Myocyte (in vitro differentiated cells): ENCODE data around the gene NPRL2. TPM values are rescaled to one million over a fixed set of nuclear protein-coding genes. Genes with fewer than 3 reads are reported as not detected.

Source experiments
- DNase-seq: peaks from one replicate; pipeline ENCODE4 v3.0.0-alpha.2; 2012; ENCODE audit warnings: low read depth
- polyA plus RNA-seq: library from polyadenylated mRNA; unstranded; fragments of >200 nt; gene quantifications from one replicate; pipeline ENCODE4 v1.2.1, GENCODE V29; 2012; ENCODE audit warnings: missing spikeins
- total RNA-seq: library from RNA; depleted of rRNA; stranded (reverse); fragments of >200 nt; gene quantifications from 2 replicates; pipeline ENCODE4 v1.2.3, GENCODE V29; 2014

The NPRL2 gene
- 24.6 and 27.6 TPM in 2 replicates for total RNA-seq
- 30.5 TPM for polyA plus RNA-seq

DNA sequence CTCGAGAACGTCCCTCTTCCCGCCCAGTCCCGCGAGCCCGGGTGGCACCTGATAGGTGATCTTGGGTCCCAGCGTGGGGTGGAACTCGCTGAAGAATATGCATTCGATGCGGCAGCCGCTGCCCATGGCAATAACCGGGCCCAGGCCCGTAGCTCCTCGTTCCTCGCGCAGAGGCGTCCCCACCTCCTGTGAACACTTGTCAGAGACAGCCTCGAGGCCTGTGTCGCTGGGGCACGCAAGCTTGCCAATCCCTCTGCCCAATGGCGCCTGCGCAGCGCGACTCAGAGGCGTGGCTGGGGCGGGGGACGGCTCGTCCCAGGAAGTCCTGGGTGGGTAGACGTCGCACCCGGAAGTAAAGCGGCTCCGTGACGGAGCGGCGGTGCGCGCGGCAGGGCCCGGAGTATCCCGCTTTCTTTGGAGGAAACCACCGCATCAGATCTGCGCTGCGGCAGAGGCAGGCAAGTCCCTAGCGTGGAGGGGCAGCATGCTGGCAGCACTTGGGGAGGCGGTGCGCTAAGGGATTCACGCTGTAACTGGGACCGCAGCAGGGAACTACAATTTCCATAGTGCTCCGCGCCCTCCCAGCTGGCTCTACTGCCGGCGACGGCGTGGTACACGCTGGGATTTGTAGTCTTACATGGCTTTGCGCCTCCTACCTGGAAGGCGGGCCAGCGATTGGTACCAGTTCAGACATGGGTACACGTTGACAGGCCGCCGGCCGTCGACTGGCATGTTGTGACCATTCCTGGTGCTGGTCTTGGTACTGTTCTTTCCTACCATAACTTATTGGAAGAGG, at the start of gene NPRL2, which contains the start of gene CYB561D2:
Gene NPRL2, minus strand, starts transcription at position 249 of the 796 bp plus-strand sequence. Its CDS starts 123 bp downstream, at position 126.
Gene CYB561D2, plus strand, starts transcription at position 336 of the 796 bp plus-strand sequence. CDS start 572 bp downstream, outside the sequence.
- DNase-seq: peak; percentile 97

DNA sequence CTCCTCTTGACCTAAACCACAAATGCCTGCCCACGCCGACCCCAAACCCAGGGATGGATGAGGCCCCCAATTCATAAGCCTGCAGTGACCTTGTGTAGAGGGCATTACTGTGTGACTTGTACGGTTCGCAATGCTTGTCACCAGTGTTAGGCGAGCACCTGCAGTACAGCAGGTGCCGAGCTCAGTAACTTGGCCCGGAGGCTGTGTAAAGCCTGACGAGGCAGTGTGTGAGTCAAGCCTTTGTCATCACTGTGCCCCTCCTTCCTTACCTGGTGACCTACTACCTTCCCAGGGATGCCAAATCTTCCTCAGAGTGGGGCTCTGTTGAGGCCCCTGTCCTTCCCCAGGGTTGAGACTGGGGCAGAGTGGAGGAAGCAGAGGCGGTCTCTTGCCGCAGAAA, 45.9 kb upstream of the NPRL2 start:
- DNase-seq: no peak

DNA sequence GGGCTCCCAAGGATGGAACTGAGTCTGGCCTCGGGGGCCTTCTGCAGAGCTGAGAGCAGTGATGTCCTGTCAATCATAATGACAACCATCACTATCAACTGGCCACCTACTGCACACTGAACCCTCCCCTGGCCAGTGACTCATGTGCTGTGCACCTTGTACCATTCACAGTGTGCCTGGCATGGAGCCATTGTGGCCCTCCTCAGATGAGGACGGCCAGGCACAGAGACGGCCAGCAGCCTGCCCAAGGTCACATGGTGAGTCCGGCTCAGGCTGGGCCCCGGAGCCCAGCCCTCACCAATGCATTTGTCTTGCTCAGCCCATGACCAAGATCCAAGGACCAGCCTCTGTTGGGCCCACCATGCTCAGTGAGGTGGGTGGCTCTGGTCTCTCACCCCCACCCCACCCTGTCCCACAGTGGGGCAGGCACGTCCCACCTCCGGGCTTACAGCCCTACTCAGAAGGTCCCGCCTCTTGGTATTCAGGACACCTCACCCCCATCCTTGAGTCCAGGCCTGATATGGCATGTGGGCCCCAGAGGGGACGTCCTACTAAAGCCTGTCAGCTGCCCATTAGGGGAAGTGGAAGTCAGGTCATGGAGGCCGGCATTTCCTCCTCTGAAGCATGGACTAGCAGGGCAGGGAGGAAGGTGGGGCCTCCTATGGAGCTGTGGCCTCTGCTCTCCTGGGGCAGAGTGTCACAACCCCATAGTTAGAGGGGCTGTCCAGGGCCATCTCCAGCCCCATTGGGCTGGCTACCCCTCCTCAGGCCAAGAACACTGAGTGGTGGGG, 44.7 kb upstream of the NPRL2 start:
- DNase-seq: no peak

DNA sequence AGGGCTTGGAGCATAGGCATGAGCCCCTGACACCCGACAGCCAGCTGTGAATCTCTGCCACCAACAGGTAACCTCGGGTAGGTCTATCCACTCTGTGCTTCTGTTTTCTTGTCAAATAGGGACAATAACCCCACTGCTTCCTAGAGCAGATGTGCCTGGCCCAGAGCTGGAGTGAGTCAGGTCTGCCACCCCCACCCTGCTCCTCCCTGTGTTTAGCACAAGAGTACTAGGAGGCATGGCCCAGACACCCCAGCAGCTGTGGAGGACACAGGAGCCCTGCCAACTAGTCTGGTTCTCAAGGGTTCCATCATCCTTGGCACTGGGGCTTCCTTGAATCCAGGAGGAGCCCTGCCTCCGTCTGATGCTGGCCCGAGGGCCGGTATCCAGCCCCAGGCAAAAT, 42.5 kb upstream of the NPRL2 start:
- no peak for DNase-seq

DNA sequence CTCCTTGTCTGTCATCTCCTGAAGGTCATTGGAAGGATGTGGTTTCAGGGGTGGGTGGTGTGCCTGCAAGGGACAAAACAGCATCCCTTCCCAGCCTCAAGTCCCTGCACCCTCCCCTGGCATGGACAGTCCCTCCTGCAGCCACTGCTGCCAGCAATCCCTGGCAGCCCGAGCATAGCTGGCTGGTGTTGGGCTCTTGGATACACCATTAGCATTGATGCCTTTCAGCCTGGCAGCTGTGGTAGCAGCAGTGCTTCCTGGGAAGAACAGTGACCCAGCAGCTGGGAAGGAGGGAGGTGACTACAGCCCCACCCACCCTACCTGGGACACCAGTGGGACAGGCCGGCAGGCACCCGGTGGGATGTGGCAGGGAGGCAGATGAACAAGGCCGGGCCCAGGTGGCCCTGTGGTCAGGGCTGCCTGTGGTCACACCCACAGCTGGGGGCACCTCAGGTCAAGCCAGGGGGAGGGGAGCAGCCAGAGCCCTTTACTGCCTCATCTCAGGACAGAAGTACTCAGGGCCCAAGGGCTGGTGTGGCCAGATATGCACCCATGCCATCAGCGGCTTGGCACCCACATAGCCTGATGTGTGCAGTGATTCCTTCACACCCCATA, 41.6 kb upstream of the NPRL2 start:
- peak; percentile 10 for DNase-seq

DNA sequence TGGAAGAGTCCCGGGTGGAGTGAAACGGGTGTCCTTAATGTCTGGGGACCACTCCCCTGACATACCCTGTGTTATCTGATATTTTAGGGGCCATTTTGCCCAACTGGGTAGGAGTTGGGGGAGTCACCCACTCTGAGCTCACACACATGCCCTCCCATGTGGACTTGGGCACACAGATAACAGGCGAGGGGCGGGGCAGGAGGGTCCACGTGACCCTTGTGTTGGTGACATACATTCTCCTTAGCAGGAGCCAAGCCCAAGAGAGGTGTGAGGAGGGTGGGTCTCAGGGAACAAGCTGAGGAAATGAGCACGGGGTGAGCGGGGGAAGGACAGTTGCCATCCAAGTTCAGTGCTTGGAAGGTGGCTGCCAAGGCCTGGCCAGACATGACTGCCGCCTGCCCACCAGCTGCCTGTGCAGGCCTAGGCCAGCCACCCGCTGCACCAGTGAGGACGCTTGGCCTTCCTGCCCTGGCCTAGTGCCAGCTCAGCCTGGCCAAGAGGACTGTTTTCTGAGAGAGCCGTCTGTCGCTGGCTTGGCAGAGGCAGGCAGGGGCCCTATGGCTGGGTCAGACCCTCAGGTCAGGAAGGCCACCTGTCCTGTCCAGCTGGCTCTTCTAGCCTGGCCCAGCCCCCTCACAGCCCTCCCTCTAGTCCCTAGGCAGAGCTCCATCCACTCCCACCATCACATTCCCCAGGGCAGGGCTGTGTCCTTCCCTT, 40.1 kb upstream of the NPRL2 start:
- peak; percentile 76 for DNase-seq

DNA sequence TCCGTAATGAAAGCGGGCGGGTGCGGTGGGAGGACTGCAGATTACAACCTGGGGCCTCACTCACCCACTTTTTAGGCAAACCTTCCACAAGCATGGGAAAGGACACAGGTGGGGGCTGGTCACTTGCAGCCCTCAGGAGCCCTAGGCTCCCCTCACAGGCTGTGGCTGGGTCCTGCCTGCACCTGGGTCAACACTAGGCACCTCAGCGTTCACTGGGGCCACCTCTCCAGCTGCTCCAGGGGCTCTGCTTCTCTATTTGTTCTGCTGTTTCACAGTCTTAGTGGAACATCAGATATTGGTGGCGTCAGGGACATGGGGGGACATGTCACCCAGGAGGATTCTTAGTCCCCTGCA, 38.8 kb upstream of the NPRL2 start:
- no peak for DNase-seq

DNA sequence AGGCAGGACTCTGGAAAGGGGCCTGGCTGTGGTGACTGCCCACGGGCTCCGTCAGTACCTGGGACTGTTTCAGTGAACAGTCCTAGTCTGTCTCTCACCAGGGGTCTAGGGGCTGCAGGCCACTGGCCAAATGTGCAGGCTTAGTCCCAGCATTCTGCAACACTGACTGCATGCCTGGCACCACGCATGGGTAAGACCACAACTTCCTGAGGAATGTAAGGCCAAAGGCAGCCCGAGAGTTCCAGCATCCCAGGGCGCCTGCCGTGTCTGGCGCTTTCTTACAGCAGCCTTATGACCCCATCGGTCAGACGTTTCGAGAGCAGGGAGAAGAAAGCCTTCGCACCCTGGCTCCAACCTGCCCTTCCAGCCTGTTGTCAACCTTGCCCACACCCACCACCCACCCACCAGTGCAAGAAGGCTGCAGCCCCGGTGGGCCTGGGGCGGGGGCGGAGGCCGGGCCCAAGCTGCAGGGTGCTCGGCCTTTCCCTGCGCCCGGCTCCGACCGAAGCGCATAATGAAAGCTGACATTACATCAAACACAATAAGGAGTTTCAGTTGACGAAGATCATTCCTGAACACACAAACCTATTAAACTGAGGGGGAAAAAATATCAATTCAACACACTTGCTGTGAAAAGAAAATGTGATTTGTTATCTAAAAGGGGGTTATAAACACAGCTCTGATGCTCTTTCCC, 38.3 kb upstream of the NPRL2 start:
- no peak for DNase-seq

DNA sequence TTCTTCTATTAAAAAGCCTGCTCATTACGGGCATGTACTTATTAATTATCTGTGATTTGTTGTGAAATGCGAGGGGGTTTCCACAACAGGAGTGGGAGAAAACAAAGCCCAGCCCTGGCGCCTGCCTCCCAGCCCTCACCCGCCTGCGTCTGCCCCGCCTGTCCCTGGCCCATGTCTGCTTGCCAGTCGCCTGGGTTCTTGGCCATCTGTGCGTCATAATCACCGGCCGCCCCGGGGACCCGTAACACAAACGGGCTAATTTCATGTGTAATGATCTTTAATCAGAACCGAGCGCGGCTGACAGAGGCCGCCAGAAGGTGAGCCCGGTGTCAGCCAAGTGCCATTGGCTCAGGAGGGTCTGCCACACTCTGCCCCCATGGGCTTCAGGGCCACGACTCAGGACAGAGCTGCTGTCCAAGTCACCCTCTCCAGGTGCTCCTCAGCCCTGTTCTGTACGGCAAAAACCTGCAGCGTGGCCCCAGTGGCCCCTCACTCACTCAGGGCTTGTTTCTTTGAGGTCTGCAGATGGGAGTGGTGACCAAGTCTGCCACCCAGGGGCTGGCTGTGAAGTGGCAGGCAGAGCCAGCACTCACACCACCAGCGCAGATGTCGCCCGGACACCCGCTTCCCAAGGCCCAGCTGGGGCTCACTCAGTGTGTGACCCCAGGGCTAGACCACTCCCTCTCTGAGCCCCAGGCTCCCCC, 37.6 kb upstream of the NPRL2 start:
- peak; percentile 29 for DNase-seq

DNA sequence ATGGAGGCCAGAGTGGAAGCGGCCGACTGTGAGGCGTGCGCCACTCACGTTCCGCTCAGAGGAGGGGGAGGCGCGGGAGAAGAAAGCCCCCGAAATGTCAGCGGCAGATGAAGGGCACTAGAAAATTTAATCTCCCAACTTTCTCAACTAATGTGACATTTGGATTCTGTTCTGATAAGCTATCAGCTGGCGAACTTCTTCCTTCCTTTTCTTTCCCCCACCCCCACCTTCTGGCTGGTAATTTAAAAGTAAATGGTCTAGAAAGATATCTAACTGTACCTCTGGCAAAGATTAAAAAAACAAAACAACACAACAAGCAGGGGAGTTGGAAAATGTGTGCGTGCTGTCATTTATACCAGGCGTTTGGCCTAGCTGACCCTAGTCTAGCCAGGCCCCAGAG, 35.2 kb upstream of the NPRL2 start:
- DNase-seq: no peak

DNA sequence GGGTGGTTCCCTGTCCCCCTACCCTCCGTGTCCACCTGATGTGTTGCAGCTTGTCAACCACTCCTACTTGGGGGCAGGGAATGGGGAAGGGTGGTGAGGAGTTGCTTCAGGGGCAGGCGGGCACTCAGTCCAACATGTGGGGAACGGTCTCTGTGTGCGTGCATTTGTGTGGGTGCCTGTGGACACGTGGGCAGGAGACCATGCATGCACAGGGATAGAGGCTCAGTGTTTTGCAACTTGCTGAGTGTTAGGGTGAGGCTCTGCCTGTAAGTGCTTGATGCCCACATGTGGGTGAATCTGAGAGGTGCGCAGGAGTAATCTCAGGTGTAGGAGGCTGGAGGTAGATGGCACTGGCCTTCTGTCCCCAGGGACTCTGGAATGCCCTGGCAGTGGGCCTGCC, 33.2 kb upstream of the NPRL2 start:
- DNase-seq: no peak

DNA sequence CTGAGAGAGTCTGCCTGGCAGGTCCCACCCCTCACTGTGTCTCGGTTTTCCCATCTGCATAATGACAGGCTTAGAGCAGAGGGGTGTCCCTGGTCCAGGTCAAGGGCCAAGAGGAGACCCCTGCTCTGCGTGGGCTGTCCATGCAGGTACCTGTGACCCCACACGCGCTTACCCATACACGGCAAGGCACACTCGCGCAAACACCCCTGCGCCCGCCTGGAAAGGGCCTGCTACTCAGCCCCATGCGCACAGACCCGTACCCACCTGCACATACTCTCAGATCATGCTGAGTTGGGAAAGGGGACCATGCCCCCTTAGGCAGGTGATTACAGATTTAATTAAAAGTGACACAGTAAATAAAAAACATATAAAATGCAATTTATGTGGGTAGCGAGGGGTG, 32.1 kb upstream of the NPRL2 start:
- DNase-seq: no peak

DNA sequence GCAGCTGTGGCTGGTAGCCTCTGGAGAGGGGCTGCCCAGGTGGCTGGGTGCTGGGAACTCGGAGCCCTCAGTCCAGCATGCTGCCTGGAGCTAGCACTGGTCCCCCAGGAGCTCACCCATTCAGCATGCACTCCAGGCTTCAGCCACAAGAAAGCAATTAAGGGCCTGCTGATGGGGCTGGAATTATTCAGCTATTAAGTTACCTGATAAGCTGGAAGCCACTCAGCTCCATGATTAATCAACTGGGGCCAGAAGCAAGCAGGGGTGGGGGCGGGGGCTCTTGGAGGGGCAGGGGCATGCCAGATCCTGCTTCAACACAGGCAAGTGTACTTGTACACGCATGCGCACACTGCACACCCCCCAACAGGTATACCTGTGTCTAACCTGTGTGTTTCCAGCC, 30.8 kb upstream of the NPRL2 start:
- DNase-seq: no peak

DNA sequence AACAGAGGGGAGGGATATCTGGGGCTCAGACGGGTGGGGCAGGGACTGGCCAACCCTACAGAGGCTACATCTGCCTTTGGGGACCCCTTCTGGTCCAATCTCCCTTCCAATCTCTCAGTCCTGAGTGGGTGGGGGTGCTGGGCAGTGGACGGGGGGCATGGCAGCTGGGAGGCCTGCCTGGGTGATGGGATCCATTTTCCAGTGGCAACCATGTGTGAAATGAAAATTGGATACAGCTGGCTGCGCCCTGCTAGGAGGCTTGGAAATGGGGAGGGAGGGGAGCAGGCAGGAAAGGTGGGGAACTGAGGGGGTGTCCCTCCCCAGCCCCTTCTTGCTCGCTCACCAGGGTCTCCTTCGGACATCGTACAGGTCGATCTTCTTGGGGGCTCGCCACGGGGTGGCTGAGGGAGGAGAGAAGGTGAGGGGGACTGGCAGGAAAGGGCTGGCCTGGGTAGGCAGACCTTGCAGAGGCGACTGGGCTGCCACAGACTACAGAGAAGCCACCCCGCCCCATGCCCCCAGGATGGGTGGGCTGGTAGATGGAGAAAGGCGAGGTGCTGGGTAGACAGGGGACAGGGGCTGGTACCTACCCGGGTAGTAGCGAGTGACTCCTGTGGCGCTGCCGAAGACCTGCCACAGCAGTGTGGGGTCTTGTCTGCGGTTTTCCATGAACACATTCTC, 30.0 kb upstream of the NPRL2 start:
- no peak for DNase-seq

DNA sequence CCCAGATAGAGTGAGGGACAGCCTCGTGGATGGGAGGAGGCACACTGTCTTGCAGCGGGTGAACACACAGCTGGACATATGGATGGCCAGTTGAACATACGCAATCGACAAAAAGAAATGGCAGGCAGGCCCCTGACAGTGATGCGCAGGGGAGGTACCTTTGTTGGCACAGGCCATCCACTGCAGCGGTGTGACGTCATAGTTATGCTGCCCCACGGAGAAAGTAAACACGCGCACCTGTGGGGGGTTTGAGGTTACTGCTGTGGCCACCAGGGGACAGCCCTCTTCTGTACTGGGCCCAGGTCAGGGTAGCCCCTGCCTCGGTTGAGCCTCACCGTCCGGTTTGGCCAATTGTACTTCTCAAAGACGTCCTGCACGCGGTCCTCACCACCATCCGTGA, 28.2 kb upstream of the NPRL2 start:
- DNase-seq: no peak

DNA sequence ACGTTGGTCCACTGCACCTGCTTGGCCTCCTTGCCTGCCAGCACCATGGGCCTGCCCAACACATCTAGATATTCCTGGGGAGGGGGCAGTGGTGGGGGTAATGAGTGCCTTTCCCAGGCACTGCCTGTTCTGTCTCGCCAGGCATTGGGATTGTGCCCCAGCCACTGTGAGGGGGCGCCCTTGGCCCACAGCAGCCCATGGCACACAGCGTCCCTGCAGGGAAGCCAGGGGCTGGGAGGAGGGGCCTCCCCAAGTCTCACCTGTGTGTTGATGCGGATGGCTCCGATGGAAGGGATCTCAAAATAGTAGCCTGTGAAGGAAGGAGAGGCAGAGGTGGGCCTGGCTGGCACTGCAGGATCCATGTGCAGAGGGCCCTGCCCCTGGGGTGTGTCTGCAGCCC, 27.4 kb upstream of the NPRL2 start:
- DNase-seq: no peak

DNA sequence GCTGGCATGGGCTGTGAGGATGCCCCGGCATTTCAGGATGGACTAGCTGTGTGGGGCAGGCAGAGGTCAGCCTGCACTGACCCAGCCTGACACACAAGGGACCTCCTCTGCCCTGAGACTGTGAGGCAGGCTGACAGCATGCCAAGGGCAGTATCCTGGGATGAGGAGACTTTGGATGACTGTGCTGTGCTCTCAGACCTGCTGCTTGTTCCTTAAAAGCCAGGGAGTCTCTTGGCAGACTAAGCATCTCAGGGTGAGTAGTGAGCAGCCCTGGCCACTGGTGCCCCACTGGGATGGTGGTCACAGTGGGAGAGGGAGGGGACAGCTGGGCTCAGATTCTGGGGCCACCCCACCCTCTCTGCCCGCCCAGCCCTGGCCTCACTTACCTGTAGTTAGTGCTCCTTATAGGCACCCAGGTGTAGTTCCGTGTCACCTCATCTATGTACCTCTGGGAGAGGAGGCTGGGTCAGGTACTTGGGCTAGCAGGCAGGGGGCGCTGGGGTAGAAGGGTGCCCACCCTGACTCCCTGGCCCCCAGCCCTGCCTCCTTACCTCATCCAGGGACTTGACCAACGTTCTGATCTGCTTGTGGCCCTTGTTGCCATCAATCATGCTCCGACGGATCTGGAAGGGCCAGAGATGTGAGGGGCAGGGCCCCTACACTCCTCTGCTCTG, 24.8 kb upstream of the NPRL2 start:
- no peak for DNase-seq

DNA sequence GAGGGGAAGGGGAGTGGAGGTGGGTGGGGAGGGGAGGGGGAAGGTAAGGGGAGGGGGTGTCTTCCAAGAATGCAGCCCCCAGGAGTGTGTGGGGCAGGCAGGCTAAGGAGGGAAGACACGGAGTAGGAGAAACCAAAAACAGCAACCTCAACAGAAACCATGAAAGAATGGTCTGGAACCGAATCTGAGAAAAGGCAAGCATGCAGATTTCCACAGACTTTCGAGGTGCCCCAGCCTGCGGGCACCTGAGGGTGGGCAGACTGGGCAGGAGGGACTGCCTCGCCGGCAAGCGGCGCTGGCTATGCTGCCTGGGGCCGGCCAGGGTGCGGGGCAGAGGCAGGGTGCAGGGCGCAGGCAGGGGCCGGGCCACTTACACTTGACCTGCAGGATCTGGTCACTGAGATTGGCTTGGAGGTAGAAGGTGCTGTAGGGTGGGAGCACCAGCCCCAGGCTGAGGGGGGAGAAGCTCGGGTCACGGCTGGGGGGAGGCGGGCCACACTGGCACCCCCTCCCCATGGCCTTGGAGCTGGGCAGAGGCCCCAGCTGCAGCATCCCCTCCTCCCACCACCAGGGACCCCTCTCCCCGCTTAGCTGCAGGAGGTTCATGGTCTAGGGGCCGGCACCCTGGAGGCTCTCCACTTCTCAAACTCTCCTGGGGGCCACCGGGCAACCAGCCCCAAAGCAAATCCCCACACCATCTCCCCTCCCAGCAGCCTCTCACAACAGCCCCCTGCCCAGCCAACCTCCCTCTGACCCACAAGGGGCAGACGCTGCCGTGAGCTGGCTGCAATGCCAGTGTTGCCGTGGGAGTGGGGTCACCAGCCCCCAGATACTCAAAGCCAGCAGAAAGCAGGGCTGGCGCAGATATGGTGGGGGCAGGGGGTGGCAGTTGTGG, 24.0 kb upstream of the NPRL2 start:
- no peak for DNase-seq
